NB4 (cell line): ENCODE measurements around the gene WDTC1.

Experiments
- MYC ChIP-seq: IDR thresholded peaks from 2 replicates; pipeline ENCODE4 v1.6.1; 2011; ENCODE audit warnings: low read depth, low read length
- POLR2A ChIP-seq: IDR thresholded peaks from 2 replicates; pipeline ENCODE4 v1.6.1; 2011; ENCODE audit warnings: mild to moderate bottlenecking; ENCODE audit not compliant: insufficient read length; ENCODE audit errors: extremely low read depth
- TF ChIP-seq, protein P1 (sequence below): IDR thresholded peaks from one replicate; pipeline ENCODE4 v1.5.1; 2012; ENCODE audit warnings: low read depth, low read length
- TF ChIP-seq, protein P2 (sequence below): IDR thresholded peaks from 2 replicates; pipeline ENCODE4 v1.6.1; 2011; ENCODE audit warnings: low read depth, low read length

DNA sequence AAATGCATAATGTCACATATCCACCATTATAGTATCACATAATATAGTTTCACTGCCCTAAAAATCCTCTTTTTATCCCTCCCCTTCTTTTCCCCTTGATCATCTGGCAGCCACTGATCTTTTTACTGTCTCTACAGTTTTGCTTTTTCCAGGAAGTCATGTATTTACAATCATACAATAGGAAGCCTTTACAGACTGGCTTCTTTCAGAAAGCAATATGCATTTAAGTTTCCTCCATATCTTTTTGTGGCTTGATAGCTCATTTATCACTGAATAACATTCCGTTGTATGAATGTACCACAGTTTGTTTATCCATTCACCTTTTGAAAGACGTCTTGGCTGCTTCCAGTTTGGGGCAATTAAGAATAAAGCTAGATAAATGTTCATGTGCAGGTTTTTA, 14.3 kb upstream of the WDTC1 start:
- TF ChIP-seq, protein P1, sequence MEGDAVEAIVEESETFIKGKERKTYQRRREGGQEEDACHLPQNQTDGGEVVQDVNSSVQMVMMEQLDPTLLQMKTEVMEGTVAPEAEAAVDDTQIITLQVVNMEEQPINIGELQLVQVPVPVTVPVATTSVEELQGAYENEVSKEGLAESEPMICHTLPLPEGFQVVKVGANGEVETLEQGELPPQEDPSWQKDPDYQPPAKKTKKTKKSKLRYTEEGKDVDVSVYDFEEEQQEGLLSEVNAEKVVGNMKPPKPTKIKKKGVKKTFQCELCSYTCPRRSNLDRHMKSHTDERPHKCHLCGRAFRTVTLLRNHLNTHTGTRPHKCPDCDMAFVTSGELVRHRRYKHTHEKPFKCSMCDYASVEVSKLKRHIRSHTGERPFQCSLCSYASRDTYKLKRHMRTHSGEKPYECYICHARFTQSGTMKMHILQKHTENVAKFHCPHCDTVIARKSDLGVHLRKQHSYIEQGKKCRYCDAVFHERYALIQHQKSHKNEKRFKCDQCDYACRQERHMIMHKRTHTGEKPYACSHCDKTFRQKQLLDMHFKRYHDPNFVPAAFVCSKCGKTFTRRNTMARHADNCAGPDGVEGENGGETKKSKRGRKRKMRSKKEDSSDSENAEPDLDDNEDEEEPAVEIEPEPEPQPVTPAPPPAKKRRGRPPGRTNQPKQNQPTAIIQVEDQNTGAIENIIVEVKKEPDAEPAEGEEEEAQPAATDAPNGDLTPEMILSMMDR: no peak
- TF ChIP-seq POLR2A (no peak), MYC (no peak)
- TF ChIP-seq, protein P2, sequence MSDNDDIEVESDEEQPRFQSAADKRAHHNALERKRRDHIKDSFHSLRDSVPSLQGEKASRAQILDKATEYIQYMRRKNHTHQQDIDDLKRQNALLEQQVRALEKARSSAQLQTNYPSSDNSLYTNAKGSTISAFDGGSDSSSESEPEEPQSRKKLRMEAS: no peak
